Stimulated activated CD8-positive, alpha-beta memory T cell treated with anti-CD3 and anti-CD28 coated beads, Interleukin-12 subunit alpha, Interleukin-12 subunit beta, amount 100 ng/mL, for 24 hours (primary cell): ENCODE measurements around the gene SLC6A8.
A peak's percentile ranks its signal among the peaks of the same experiment; 100 is the strongest.
"Not testable (repeated sequence)": the region's sequence is repeated elsewhere in the genome, so short reads cannot be mapped to it uniquely, and the experiment has no call there.

Experiments
- DNase-seq: peaks from one replicate; pipeline ENCODE4 v3.0.0-alpha.2; 2020; ENCODE audit errors: extremely low read depth

Gene SLC6A8

DNA sequence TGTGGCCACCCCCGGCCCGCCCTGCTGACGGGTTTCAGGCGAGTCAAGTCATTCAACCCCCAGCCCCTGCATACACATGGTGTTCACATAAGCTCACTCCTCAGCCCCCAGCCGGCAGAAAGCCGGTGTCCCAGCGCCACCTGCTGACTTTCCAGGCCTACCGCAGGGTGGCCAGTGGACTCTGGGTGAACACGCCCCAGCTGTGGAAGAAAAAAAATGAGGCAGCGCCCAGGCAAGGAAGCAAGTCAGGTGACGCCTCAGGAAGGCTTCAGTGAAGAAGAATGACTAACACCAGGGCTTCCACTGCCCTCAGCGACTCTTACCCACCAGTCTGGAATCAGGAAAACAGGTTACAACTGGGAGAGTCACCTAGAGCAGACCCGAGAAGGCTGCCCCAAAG lies 20.7 kb downstream of the SLC6A8 start:
- no peak for DNase-seq

DNA sequence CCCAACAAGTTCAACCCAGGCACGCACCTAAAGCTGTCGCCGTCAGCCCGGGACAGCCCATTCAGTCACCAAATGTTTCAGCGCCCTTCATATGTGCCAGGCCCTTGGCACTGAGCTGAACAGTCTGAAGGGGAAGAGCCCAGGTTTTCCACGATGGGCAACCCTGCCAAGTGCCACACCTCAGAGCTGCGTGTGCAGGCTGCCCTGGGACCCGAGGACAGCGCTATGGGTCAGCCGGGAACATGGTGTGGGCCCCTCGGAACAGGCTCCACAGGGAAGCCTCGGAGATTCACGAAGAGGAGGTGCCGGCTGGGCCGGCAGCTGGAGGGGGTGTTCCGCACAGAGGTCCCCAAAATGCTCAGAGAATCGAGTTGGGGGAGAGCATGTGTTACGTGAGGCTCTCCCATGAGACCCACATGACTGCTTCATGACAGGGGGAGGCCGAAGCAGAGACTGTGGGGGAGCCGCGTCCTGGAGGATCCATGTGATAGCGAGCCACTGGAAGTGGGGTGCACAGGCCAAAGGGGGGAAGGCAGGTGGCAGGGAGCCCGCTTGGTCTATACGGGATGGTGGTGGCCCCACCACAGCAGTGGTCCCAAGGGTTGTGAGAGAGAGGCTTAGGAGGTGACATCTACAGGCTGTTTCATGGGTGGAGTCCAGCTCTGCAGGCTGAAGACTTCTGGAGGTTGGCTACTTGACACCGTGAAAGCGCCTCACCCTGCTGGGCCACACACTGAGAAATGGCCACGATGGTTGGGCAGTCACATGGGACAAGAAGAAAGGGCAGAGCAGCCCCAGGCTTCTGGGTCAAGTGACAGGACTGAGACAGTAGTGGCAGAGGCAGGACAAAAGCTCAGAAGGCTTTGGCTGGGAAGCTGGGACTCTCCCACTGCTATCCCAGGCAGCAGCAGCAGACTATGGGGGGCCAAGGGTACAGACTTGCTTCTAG lies 22.3 kb downstream of the SLC6A8 start:
- DNase-seq, result no peak

DNA sequence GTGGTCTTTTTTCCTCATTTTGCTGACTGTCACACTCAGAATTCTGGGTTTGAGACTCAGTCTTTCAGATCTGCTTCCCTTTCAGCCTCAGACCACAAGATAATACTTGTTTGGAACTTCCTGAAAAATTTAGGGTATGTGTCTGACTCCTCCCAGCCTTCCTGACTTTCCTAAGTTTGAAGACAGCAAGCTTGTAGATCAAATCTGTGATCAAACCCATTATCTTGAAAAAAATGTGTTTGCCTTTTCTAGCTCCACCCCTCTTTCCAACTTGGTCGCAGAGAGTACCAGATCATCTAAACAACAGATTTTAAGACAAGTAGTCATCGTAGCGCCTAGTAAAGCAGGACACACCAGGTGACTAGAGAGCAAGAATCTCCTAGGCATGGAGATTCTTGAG lies 26.5 kb downstream of the SLC6A8 start:
- no peak for DNase-seq

DNA sequence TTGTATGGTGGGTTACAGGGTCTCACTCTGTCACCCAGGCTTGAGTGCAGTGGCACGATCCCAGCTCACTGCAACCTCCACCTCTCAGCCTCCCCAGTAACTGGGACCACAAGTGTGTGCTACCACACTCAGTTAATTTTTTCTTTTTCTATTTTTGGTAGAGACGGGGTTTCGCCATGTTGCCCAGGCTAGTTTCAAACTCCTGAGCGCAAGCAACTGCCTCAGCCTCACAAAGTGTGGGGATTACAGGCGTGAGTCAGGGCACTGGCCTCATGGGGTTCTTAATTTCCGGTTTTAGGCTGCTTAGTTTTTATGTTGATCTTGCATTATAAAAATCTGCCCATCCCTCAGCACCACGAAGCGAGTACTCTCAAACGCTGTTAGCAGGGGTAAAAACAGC lies 29.7 kb downstream of the SLC6A8 start:
- no peak for DNase-seq

DNA sequence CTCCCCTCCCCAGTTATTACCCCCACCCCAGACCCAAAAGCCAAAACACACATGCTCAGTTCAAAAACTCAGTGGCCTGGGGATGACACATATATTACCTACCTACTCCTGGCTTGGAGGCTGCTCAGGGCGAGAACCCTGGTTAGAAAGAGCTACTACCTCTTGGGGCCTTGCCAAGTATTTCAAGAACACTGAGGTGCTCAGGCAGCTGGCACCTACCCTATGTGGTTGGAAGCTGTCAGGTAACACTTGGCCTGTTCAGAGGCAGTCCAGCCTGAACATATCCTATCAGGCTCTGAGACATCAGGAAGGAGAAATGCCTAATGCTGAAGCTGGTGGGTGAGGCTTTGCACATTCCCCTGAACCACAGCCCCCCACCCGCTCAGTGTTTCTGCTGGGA lies 31.5 kb downstream of the SLC6A8 start:
- no peak for DNase-seq

DNA sequence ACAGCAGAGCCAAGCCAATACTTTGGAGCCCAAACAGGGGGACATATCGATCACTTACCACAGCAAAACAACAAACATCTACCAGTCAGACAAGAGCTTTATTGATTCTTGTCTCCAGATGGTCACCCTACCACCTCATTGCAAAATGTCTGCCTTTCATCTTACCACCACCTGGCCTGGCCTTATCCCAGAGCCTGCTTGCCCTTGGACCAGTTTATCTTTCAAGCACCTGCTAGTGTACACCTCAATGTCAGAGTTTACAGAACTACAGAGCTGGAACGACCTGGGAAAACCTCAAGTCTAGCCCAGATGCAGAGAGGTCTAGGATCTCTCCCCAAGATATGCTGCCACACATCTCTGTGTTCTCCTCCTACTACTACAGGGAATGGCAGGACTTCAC lies 32.0 kb downstream of the SLC6A8 start:
- no peak for DNase-seq

DNA sequence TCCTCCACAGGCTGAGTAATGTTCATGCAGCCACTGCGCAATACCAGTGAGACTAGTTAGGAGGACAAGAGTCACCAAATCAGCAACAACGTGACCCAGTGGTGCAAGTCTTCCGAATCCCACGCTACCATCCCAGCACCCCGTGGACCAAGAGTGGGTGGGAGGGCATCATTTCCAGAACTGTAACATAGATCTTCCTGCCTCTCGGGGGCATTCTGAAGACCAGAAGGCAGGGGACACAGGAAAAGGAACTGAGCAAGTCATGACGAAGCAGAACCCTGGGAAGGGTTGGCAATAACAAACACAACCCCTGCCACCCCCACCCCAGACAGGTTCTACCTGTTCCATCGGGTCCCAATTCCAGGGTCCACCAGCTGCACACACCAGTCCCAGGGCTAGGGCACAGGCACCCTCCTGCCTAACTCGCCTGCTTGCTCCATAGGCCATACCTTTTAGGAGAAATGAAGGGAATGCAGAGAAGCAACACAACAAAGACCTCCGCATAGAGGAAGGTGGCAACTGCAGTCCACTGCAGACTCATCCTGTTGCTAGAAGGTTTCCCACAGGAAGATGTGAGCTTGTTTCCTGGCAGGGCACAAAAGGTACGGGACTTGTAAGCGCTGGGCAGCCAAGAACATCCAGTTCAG lies 35.1 kb downstream of the SLC6A8 start:
- DNase-seq, result no peak

DNA sequence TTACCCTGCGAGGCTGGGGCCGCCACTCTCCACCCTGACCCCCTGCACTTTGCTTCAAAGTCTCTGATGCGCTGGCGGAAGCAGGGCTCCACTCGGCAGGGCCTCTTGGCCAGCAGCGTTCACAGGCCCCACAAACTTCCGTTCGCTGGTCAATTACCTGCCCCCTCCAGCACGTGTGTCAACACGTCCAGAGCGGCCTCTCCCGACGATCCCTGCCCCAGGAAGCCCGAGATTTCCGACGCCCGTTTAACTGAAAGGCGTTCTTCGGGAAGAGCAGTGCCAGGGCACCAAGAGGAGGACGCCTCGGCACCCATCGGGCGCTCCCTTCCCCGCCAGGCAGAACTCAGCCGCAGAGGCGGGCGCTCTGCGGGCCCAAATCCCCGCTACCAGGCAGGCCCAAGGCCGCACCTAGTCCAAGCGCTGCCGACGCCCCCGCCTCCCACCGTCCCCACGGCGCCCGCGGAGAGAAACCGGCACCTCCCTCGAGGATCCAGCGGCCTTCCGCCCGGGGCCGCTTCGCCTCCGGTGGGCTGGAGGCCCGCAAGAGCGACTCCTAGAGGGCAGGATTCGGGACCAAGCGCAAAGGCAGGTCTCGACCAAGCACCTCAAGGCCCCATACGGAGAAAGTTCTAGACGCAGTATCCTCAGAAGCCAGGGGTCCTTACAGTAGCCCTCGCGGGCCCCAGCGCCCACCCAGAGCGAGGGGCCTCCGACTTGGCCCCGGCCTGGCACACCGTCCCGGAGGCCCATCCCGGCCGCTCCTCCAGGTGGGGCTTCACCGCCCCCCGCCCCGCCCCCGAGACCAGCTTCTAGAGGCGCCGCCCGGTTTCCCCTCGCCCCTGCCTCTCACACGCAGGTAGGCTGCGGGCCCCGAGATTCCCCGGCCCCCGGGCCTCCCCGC lies 35.9 kb downstream of the SLC6A8 start:
- no peak for DNase-seq

DNA sequence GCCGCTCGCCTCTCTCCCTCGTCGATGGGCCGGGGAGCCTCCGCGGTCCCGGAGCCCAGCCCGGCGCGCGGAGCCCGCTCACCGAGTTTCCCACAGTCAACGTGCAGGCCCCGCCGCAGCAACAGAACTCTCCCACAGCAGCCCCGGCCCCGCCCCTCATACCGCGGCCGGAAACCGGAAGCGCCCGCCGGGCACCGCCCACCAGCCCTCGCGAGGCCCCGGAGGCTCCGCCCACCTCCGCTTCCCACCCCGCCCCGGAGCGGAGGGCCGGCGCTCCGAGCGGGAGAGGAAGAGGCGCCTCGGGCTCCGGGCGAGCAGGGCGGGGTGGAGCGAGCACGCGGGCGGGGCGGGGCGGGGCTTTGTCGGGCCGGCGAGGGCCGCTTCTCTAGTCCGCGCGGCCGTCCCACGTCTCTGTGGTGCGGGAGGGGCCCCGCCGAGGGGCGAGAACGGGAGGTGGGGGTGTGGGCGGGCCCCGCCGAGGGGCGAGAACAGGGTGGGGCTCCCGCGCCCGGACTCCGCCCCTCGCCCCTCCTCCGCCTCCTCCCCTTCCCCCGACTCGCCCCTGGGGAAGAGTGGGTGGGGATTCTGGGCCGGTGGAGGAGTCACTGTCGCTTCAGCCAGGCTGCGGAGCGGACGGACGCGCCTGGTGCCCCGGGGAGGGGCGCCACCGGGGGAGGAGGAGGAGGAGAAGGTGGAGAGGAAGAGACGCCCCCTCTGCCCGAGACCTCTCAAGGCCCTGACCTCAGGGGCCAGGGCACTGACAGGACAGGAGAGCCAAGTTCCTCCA lies 36.7 kb downstream of the SLC6A8 start, which contains the start of the genes ABCD1 and BCAP31:
Gene ABCD1, plus strand, starts transcription at position 605 of the 787 bp plus-strand sequence. CDS start 411 bp downstream, outside the sequence.
Gene BCAP31, minus strand, starts transcription at position 136 of the 787 bp plus-strand sequence. CDS start 1,143 bp downstream, outside the sequence.
- DNase-seq, result peak; percentile 65

DNA sequence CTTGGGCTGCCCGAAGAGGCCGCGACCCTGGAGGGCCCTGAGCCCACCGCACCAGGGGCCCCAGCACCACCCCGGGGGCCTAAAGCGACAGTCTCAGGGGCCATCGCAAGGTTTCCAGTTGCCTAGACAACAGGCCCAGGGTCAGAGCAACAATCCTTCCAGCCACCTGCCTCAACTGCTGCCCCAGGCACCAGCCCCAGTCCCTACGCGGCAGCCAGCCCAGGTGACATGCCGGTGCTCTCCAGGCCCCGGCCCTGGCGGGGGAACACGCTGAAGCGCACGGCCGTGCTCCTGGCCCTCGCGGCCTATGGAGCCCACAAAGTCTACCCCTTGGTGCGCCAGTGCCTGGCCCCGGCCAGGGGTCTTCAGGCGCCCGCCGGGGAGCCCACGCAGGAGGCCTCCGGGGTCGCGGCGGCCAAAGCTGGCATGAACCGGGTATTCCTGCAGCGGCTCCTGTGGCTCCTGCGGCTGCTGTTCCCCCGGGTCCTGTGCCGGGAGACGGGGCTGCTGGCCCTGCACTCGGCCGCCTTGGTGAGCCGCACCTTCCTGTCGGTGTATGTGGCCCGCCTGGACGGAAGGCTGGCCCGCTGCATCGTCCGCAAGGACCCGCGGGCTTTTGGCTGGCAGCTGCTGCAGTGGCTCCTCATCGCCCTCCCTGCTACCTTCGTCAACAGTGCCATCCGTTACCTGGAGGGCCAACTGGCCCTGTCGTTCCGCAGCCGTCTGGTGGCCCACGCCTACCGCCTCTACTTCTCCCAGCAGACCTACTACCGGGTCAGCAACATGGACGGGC lies 37.5 kb downstream of the SLC6A8 start:
- no peak for DNase-seq

DNA sequence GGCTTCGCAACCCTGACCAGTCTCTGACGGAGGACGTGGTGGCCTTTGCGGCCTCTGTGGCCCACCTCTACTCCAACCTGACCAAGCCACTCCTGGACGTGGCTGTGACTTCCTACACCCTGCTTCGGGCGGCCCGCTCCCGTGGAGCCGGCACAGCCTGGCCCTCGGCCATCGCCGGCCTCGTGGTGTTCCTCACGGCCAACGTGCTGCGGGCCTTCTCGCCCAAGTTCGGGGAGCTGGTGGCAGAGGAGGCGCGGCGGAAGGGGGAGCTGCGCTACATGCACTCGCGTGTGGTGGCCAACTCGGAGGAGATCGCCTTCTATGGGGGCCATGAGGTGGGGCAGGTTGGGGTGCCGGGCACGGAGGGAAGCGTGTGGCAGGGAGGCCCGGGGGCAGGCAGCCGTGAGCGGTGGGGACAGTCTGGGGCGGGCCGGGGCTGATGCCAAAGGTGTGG lies 38.1 kb downstream of the SLC6A8 start:
- no peak for DNase-seq

DNA sequence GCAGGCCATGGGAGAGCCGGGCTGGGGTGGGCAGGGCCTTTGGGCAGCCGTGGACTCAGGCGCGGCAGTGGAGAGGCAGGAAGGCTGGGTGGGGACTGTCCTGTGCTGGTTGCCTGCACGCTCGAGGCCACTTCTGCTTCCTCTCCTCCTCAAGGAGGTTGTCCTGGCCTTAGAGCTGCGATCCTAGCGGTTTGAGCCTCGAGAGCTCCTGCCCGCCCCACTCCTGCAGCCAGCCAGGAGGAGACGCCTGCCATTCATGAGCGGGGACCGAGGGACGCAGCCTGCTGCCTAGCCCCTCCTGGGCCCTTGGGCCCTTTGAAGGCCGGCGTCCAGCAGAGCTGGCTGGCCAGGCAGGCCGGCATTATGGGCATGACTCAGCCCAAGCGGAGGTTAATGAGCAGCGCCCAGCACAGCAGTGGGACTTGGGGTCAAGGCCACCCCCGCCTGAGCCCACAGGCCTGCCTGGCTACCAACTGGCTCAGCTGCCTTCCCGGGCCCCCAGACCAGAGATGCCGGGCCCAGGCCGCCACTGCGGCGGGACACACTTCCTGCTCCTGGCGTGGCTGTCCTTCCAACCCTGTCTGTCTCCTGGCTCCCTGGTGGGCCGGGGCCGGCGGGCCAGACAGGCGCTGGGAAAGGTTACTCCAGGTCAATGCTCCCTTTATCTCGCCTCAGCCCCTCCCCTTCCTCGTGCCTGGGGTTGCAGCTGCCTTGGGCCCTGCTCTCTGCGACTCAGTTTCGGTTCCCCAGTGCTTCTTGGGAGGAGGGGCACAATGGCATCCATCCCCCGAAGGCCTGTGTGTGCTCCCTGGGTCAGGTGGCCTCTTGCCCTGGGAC lies 38.8 kb downstream of the SLC6A8 start:
- no peak for DNase-seq

DNA sequence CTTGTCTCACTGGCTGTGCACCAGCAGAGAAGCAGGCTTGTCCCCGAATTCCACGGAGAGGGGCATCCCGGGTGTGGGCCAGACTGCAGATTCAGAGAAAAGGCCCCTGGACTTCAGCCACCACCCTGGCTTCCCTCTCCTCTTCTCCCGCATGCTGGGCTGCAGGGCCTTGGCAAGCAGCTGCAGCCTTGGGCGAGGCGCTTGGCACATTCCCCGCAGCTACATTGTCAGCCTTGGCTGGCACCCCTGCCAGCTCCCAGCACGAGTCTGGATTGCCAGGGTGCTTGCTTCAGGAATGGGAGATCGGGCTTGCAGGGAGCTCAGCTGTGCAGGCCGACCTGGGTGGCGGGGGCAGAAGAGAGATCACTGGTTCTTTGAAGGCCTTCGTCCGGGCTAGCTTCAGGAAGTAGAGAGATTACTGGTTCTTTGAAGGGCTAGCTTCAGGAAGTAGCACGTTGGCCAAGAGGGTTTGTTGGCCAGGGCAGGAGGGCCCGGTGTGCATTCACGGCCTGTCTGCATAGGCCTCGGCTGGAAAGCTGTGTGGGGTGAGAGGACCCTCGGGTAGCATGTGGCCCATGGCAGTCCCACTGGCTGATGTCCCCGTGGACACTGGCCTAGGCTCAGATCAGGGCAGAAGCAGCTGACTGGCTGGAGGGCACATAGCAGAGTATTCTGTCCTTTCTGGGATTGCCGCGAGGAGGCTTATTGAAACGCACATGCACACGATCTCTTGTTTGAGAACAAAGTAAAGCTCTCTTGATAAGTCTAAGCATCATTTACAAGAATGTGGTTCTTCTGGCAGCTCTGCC lies 39.6 kb downstream of the SLC6A8 start:
- no peak for DNase-seq

DNA sequence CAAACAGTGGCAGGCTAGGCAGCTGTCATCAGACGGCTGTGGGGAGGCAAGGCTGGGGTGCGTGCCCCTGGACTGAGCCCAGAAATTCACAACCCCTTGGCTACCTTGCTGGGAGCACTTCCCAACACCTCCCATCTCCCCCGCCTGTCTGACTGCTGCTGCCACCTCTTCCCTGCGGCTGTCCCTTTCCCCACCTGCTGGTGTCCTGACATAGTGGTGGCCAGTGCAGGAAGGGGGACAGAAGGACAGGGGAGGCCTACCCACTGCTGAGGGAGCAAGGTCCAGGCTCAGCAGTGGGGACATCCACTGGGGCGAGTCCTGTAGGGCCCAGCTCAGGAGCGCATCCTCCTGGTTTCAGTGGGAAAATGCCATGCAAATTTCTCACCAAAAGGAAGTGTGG lies 40.4 kb downstream of the SLC6A8 start:
- DNase-seq, result no peak

DNA sequence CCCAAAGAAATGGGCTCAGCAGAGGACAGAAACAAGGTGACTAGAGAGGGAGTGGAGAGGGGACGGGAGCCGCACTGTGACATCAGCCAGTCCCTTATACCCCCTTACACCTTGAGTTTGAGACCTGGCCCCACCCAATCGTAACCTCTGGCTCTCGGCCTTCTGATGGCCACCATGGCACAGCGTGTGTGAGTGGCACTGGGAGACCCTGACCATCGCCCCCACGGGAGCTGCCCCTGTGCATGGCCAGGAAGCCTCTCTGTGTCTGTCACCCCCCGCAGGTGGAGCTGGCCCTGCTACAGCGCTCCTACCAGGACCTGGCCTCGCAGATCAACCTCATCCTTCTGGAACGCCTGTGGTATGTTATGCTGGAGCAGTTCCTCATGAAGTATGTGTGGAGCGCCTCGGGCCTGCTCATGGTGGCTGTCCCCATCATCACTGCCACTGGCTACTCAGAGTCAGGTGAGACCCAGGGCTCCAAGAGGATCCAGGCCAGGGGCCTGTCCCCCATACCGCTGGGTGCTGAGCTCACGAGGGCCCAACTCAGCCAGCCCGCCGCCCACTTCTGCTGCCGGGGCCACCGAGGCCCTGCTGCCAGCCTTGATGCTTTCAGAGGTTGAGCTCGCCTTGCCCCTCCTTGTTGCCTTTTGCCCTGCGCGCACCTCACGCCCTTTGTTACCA lies 41.4 kb downstream of the SLC6A8 start:
- DNase-seq, result no peak

DNA sequence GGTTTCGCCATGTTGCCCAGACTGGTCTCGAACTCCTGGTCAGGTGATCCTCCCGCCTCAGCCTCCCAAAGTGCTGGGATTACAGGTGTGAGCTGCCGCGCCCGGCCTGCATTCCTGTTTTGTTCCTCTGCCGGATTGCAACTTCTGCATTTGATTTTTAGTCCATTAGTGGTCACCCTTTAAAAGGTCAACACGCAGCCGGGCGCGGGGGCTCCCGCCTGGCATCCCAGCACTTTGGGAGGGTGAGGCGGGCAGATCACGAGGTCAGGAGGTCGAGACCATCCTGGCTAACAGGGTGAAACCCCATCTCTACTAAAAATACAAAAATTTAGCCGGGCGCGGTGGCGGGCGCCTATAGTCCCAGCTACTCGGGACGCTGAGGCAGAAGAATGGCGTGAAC lies 42.4 kb downstream of the SLC6A8 start:
- DNase-seq, result not testable (repeated sequence)

DNA sequence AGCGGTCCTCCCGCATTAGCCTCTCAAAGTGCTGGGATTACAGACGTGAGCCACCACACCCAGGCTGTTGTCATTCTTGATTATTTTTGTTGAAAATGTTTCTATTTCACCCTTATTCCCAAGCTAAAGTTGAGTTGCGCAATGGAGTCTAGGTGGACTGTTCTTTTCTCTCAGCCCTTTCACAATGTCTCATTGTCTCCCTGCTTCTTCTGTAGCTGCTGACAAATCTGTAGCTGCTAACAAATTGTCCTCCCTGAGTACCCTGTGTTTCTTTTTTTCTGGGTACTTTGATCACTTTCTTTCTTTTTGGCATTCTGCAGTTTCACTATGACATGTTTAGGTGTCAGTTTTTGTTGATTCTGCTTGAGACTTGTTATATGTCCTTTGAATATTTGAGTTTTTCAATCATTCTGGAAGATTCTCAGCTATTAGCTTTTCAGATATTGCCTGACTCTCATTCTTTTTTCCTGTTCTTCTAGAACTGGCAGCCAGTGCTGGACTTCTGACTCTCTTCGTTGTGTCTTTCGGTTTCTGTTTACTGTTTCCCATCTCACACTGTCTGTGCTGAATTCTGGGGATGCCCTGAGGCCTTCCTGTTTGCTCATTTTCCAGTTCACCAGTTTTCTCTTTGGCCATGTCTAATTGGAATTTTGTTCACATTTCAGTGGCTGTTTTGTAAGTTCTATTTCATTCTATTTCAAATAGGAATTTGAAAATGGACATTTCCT lies 43.6 kb downstream of the SLC6A8 start:
- DNase-seq, result no peak
